ENCODE results near the gene CEP68. TPM values are rescaled to one million over a fixed set of nuclear protein-coding genes. Genes with fewer than 3 reads are reported as not detected.
"Not testable (repeated sequence)": the region's sequence is repeated elsewhere in the genome, so short reads cannot be mapped to it uniquely, and the experiment has no call there.

Gene CEP68
- total and polyA plus RNA-seq, 5 experiments from 2014 or later: 26.6 to 61.7 (median 39.1) TPM

- POLR2A ChIA-PET: interaction anchor here (0.7 kb wide), 1 partner anchor 116 kb away, joined by 3 read pairs; no protein-coding TSS in a partner anchor
These were observed 22.5 kb upstream of the CEP68 start for GRCh38 chr2:65033667-65034066.

GRCh38 chr2:65035351-65035943 lies 20.8 kb upstream of the CEP68 start:
- no peak for DNase-seq
- no peak for ATAC-seq
- no peaks in the 10 kb centered on the region for H3K27me3 Mint-ChIP-seq
- peaks cover 26 to 33% (median 31%) of the 10 kb centered on the region in 4 donors for H3K4me1 Mint-ChIP-seq
- POLR2A ChIA-PET: interaction anchor here (0.6 to 0.8 kb wide), 4 partner anchors 10 to 187 kb away, joined by 3 to 5 read pairs (median 3); no protein-coding TSS in a partner anchor
- peaks cover 0 to 23% (median 5%) of the 10 kb centered on the region in 3 donors for H3K36me3 Mint-ChIP-seq
- H3K4me3 Mint-ChIP-seq: no peak overlapping the region
- no peaks in the 10 kb centered on the region for H3K9me3 Mint-ChIP-seq
- H3K27ac Mint-ChIP-seq: peak overlapping the region in 2 of 10 donors; percentile 5 to 11

More at GRCh38 chr2:65033667-65034066, 22.5 kb upstream of the CEP68 start:
- H3K4me3 Mint-ChIP-seq, H3K27ac Mint-ChIP-seq, DNase-seq, H3K27me3 Mint-ChIP-seq, ATAC-seq, H3K9me3 Mint-ChIP-seq: not testable (repeated sequence)
- peaks cover 22 to 38% (median 26%) of the 10 kb centered on the region in 4 donors for H3K4me1 Mint-ChIP-seq
- peaks cover 0 to 25% (median 5%) of the 10 kb centered on the region in 3 donors for H3K36me3 Mint-ChIP-seq

DNA sequence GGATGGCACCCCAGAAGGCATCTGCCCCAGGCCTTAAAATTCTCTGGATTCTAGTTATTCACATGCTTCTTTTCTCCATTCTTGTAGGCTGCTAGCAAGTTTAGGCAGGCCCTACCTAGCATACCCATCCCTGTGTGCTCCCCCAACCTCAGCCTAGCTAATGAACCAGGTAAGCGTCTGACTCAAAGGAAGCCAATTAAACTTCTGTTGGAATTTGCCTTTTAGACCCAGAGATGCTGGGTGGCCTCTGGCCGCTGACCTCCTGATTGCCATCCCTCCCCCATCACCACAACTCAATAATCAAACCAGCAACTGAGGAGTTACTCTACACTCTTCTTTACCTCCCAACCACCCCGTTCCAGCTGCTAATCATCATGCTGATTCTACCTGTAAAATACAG lies 19.0 kb upstream of the CEP68 start:
- Mint-ChIP-seq H3K4me1 (peaks cover 11 to 19% (median 18%) of the 10 kb centered on the region in 4 donors), H3K9me3 (no peaks in the 10 kb centered on the region), H3K27ac (peak overlapping the region in 1 of 10 donors; percentile 65), H3K36me3 (peaks cover 0 to 25% (median 5%) of the 10 kb centered on the region in 3 donors), H3K4me3 (no peak overlapping the region), H3K27me3 (no peaks in the 10 kb centered on the region)
- ATAC-seq (no peak), DNase-seq (no peak)
- POLR2A ChIA-PET: no interaction called here

DNA sequence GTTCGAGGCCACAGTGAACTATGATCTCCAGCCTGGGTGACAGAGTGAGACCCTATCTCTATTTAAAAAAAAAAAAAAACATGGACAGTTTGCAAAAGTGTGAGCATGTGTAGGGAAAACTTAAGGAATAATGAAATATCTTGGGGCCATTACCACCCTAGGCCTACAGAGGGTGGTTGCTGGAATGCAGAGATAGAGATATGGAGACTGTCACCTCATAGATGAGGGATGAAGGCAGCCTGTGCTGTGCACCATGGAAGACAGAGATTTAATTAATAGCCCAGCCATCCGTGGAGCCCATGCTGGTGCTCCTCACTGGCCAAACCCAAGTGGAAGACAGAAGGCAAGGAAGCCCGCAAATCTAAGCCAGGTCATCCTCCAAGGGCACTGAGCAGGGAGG lies 16.6 kb upstream of the CEP68 start:
- no peaks in the 10 kb centered on the region for H3K27me3 Mint-ChIP-seq
- POLR2A ChIA-PET: no interaction called here
- peaks cover 7 to 41% (median 22%) of the 10 kb centered on the region in 3 donors for H3K36me3 Mint-ChIP-seq
- peaks cover 0 to 14% (median 5%) of the 10 kb centered on the region in 9 donors for H3K9me3 Mint-ChIP-seq
- H3K4me1 Mint-ChIP-seq: peaks cover 6 to 13% (median 8%) of the 10 kb centered on the region in 4 donors
- no peak overlapping the region for H3K4me3 Mint-ChIP-seq
- DNase-seq (no peak), ATAC-seq (no peak)
- H3K27ac Mint-ChIP-seq: peak overlapping the region in 1 of 10 donors; percentile 79

DNA sequence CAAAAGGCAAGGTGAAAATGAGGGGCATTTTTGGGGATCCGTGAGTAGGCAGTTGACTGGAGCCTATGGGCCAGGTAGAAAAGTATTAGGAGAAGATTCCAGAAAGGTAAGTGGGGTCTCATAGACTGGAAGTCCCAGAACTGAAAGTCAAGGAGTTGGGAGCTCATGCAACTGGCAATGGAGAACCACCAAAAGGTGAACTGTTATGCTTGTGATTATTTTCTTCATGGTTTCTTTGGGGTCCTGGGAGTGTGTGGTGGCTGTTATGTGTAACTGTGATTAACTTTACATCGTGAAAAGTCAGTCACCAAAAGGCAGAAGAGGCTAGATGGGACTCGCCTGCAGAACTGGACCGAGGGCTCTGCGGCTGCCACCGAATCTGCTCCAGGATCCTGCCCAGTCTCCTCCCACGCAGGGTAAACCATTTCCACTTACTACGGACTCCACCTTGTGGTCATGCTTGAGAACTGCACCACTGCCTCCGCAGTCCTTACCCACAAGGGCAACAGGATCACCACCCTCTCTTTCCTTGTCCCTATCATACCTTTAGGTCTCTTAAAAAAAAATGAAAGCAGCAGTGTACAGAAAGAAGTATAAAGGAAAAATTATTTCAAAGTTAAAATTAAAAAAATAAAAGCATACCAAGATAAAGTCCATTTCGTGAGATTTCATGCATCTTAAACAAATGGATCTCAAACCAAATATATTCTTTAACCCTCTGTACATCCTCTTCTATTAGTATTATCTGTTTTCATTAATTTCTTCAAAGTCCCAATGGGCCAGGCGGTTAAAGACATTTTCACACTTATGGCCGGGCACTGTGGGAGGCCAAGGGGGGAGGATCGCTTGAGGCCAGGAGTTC lies 15.6 kb upstream of the CEP68 start:
- Mint-ChIP-seq H3K9me3 (peaks cover 0 to 23% (median 11%) of the 10 kb centered on the region in 9 donors), H3K27ac (peak overlapping the region in 1 of 10 donors; percentile 63), H3K4me1 (peaks cover 6 to 13% (median 8%) of the 10 kb centered on the region in 4 donors), H3K27me3 (no peaks in the 10 kb centered on the region), H3K36me3 (peaks cover 17 to 46% (median 32%) of the 10 kb centered on the region in 3 donors), H3K4me3 (peak overlapping the region in 6 of 10 donors; percentile 2 to 58 (median 32))
- peak; percentile 93 to 99 for ATAC-seq
- POLR2A ChIA-PET: no interaction called here
- peak; percentile 49 to 85 (median 69) for DNase-seq

- no peak overlapping the region for H3K27ac Mint-ChIP-seq
- peaks cover 6 to 13% (median 8%) of the 10 kb centered on the region in 4 donors for H3K4me1 Mint-ChIP-seq
- POLR2A ChIA-PET: interaction anchor here (1.4 to 1.6 kb wide), 2 partner anchors 13 to 15 kb away, joined by 5 to 7 read pairs; partner anchors contain the start of gene CEP68
- DNase-seq (no peak), ATAC-seq (no peak)
- H3K36me3 Mint-ChIP-seq: peaks cover 17 to 50% (median 42%) of the 10 kb centered on the region in 3 donors
- H3K27me3 Mint-ChIP-seq: no peaks in the 10 kb centered on the region
- H3K4me3 Mint-ChIP-seq: no peak overlapping the region
- H3K9me3 Mint-ChIP-seq: peaks cover 0 to 23% (median 11%) of the 10 kb centered on the region in 9 donors
These were observed 13.2 kb upstream of the CEP68 start for GRCh38 chr2:65043001-65043400.

- peaks cover 17 to 46% (median 39%) of the 10 kb centered on the region in 3 donors for H3K36me3 Mint-ChIP-seq
- H3K4me1 Mint-ChIP-seq: peaks cover 6 to 13% (median 8%) of the 10 kb centered on the region in 4 donors
- no peak for ATAC-seq
- peak overlapping the region in 1 of 10 donors; percentile 84 for H3K27ac Mint-ChIP-seq
- POLR2A ChIA-PET: interaction anchor here (0.6 to 1.4 kb wide), 2 partner anchors 14 to 128 kb away, joined by 3 to 7 read pairs; no protein-coding TSS in a partner anchor
- peaks cover 0 to 23% (median 11%) of the 10 kb centered on the region in 9 donors for H3K9me3 Mint-ChIP-seq
- H3K4me3 Mint-ChIP-seq: no peak overlapping the region
- no peaks in the 10 kb centered on the region for H3K27me3 Mint-ChIP-seq
- DNase-seq: no peak
These were observed 12.0 kb upstream of the CEP68 start for GRCh38 chr2:65044097-65044735.

GRCh38 chr2:65045651-65046050 lies 10.6 kb upstream of the CEP68 start:
- Mint-ChIP-seq H3K4me3 (no peak overlapping the region), H3K4me1 (peaks cover 0 to 3% (median 1%) of the 10 kb centered on the region in 4 donors), H3K27ac (no peak overlapping the region), H3K36me3 (peaks cover 17 to 46% (median 39%) of the 10 kb centered on the region in 3 donors), H3K9me3 (peaks cover 0 to 23% (median 11%) of the 10 kb centered on the region in 9 donors), H3K27me3 (no peaks in the 10 kb centered on the region)
- DNase-seq: no peak
- ATAC-seq: no peak
- POLR2A ChIA-PET: interaction anchor here (0.5 to 2.1 kb wide), 3 partner anchors 10 to 133 kb away, joined by 3 to 4 read pairs (median 3); partner anchors contain the start of gene CEP68

GRCh38 chr2:65046633-65047407 lies 9.4 kb upstream of the CEP68 start:
- peaks cover 17 to 42% (median 39%) of the 10 kb centered on the region in 3 donors for H3K36me3 Mint-ChIP-seq
- no peak overlapping the region for H3K27ac Mint-ChIP-seq
- DNase-seq: no peak
- no peak for ATAC-seq
- POLR2A ChIA-PET: interaction anchor here (0.7 to 2.1 kb wide), 3 partner anchors 9 to 83 kb away, joined by 4 to 6 read pairs (median 5); partner anchors contain the start of genes CEP68 and RAB1A
- peaks cover 0 to 23% (median 11%) of the 10 kb centered on the region in 9 donors for H3K9me3 Mint-ChIP-seq
- H3K27me3 Mint-ChIP-seq: no peaks in the 10 kb centered on the region
- peaks cover under 1 to 5% (median 3%) of the 10 kb centered on the region in 4 donors for H3K4me1 Mint-ChIP-seq
- no peak overlapping the region for H3K4me3 Mint-ChIP-seq

DNA sequence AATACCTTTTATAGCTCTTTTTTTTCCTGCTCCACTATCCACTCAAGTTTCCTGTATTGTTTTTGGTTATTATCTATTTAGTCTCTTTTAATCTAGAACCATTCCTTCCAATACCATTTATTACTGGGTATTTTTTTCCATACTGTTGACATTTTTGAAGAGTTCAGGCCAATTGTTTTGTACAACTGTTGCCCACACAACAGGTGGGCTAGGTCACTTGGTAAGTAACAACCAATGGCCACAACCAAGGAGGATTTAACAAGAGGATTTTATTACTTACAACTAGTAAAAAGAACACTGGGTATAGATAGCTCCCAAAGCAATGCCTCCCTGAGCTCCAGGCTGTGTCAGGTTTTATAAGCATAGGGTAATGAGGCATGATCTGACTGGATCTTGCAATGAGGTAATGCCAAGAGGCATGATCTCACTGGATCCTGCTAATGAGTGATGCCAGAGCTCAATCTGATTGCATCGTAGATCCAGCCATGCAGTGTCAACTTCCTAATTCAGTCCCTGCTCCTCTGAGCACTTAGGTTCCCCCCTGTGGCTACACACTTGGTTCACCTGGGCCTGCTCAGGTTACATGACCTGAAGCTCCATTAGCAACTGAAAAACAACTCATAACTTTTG lies 7.1 kb upstream of the CEP68 start:
- H3K4me3 Mint-ChIP-seq: no peak overlapping the region
- POLR2A ChIA-PET: no interaction called here
- H3K27me3 Mint-ChIP-seq: no peaks in the 10 kb centered on the region
- H3K36me3 Mint-ChIP-seq: peaks cover 15 to 28% (median 27%) of the 10 kb centered on the region in 3 donors
- H3K4me1 Mint-ChIP-seq: peaks cover 12 to 26% (median 23%) of the 10 kb centered on the region in 4 donors
- peak overlapping the region in 2 of 10 donors; percentile 16 for H3K27ac Mint-ChIP-seq
- no peak for ATAC-seq
- H3K9me3 Mint-ChIP-seq: peaks cover 0 to 14% (median 8%) of the 10 kb centered on the region in 9 donors
- DNase-seq: no peak

DNA sequence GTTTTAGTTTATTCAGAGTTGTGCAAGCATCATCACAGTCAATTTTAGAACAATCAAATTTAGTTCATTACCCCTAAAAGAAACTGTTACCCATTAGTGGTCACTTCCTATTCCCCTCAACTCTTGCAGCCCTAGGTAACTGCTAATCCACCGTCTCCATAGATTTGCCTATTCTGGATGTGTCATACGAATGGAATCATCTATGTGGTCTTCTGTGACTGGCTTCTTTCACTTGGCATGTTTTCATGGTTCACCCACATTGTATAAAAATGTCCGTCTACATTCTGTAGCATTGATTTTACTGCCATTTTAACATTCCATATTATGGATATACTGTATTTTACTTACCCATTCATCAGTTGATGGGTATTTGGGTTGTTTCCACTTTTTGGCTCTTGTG lies 5.3 kb upstream of the CEP68 start:
- H3K36me3 Mint-ChIP-seq: peaks cover 0 to 12% (median 10%) of the 10 kb centered on the region in 3 donors
- H3K4me1 Mint-ChIP-seq: peaks cover 24 to 43% (median 41%) of the 10 kb centered on the region in 4 donors
- H3K27me3 Mint-ChIP-seq: no peaks in the 10 kb centered on the region
- no peak overlapping the region for H3K4me3 Mint-ChIP-seq
- H3K27ac Mint-ChIP-seq: no peak overlapping the region
- DNase-seq: no peak
- no peaks in the 10 kb centered on the region for H3K9me3 Mint-ChIP-seq
- no peak for ATAC-seq
- POLR2A ChIA-PET: no interaction called here

All from naive thymus-derived CD8-positive, alpha-beta T cell (primary cell).